Right kidney (tissue), 1 donor: Measurements from ENCODE around the gene NAP1L4.
"Not testable (repeated sequence)": the region's sequence is repeated elsewhere in the genome, so short reads cannot be mapped to it uniquely, and the experiment has no call there.

Experiments
- DNase-seq: peaks from one replicate; pipeline ENCODE4 v3.0.0-alpha.2; 2016

Gene NAP1L4

DNA sequence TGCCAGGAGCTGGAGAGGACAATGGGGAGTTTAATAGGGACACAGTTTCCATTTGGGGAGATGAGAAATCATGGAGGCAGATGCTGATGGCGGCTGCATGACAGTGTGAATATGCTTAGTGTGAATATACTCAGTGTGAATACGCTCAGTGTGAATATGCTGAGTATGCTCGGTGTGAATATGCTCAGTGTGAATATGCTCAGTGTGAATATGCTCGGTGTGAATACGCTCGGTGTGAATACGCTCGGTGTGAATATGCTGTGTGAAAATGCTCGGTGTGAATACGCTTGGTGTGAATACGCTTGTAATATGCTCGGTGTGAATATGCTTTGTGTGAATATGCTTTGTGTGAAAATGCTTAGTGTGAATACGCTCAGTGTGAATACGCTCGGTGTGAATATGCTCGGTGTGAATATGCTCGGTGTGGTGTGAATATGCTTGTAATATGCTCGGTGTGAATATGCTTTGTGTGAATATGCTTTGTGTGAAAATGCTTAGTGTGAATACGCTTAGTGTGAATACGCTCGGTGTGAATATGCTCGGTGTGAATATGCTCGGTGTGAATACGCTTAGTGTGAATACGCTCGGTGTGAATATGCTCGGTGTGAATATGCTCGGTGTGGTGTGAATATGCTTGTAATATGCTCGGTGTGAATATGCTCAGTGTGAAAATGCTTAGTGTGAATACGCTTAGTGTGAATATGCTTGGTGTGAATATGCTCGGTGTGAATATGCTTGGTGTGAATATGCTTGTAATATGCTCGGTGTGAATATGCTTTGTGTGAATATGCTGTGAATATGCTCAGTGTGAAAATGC is 54.3 kb downstream of the NAP1L4 start:
- not testable (repeated sequence) for DNase-seq

GRCh38 chr11:2934611-2935239 is 57.4 kb downstream of the NAP1L4 start:
- DNase-seq, result no peak

- no peak for DNase-seq
These were observed 58.0 kb downstream of the NAP1L4 start for GRCh38 chr11:2934021-2934550.

DNA sequence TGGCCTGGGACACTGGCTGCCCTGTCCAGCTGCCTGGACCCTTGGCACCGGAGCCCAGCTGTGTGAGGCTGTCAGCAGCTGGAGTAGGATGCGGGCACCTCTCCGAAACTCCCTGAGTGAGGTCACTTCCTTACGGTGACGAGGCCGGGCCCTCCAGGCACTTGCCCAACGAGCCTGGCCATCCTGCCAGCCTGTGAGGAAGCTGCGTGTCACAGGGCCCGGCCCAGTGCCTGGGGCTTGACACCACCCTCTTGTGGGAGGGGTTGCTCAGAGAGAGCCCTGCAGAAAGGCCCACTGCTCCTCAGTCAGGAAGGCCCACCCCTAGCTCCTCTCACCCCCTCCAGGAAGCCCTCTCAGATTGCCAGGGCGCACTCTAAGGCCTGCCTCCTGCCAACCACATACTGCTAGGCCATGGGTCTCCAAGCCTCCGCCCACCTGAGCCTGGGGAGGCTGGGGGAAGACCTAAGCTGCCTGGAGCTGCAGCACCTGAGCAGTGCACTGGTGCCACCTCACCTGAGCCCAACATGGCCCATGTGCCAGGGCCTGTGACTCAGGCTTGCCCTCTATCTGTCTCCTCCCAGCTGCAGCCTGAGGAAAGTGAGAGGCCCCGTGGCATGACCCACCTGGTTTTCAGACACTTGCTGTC is 58.6 kb downstream of the NAP1L4 start:
- DNase-seq, result no peak

DNA sequence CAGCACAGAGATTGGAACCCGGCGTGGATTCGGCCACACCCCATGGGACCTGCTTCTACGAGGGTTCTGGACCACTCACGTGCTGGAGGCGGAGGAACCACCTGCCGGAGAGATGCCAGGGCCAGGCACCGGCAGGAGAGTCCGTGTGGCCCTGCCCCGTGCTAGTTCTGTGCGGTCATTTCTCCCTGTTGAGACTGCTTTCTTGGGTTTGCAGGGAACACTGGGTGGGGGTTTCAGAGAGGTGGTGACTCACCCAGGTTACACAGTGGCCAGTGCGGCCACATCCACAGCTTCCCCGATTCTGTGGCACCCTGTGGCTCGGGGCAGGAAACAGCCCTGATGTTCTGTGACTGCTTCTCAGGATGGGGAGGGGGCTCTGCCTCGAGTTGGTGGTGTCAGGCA is 59.3 kb downstream of the NAP1L4 start:
- no peak for DNase-seq

DNA sequence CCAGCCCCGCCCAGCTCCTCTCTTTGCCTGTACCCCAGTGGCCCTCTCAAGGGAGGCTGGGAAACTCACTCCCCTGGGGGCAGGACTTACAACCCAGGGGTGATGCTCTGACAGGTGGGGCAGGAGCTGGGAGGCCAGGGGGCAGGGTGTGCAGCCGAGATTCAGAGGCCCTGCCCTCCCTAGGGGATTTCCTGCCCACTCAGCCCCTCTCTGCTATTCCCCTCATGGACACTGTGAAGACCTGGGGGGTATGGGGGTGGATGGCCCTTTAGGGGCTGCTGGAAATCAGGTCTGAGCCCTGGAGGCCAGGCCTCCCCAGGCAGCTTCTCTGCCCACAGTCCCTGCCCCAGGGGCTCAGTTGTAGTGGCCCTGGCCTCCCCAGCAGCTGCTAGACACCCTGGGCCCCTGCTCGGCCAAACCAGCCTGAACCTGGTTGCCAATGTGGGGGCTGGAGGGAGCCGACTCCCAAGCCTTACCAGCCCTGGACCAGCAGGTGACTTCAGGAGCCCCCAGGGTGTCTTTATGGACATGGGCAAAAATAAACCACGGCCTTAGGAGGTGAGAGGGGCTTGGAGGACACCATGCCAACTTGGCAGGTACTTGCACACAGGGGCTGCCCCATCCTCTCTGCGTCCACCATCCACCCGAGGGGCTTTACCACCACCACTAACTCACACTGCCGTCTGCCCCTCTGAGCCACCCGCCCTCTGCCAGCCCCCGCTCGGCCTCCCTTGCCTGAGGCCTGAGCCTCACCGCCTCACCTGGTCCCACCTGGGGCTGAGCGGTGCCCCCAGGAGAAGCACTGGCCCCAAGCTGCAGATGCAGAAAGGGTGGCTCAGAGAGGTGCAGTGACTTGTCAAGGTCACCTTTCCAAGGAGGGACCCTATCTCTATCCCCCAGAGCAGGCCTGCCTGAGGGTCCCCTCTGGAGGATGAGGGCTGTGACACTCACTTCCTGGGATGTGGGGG is 60.1 kb downstream of the NAP1L4 start:
- no peak for DNase-seq

- DNase-seq, result no peak
These were observed 60.7 kb downstream of the NAP1L4 start for GRCh38 chr11:2931420-2931746.

- peak; percentile 64 for DNase-seq
These were observed 61.3 kb downstream of the NAP1L4 start for GRCh38 chr11:2930704-2931419.

DNA sequence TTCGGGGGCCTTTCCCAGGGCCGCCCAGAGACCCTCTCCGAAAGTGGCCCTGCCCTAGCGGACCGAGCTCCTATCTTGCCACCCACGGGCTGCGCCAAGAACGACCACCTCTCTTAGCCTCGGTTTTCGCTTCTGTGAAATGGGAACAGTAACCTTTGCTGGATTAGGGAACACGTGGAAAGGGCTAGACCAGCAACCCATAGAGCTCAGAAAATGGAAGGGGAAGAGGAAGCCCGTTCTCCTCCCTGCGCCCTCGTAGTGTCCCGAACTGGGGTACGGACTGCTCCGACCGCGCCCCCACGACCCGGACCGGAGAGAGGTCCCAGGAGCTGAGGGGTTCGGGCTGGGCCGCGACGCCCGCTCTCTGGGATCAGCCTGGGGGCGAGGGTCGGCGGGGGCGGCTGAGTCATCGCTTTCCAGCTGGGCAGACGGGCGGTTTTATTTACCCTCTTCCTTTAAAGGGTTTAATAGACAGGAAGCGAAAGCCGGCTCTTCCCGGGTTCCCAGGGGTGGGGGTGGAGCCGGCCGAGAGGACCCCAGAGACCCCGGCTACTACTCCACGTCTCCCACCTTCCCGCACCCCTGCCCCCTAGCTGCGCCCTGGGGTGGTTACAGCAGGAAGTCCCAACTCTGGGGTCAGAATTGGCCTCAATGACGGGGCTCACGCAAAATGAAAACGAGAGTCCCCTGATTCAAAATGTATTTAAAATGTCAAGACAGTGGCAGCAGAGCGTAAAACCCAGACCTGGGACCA is 62.0 kb downstream of the NAP1L4 start:
- DNase-seq, result no peak

DNA sequence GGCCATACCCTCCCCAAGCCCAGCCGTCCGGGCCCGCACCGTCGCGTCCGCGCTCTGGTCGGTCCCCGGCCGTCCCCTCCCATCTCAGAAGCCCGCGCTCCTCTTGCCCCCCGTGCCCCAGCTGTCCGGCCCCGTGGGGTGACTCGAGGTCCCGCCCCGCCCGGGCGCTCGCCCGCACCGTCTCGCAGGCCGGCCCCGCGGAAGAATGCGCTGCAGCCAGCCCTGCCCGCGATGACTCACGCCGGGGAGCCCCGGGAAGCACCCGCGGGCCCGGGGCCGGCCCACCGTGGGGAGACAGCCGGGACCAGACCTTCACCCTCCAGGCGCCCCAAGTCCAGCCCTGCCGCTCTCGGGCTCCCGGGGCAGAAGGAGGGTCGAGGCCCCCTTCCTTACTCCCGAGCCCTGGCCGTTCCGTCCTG is 62.6 kb downstream of the NAP1L4 start:
- DNase-seq, result no peak

DNA sequence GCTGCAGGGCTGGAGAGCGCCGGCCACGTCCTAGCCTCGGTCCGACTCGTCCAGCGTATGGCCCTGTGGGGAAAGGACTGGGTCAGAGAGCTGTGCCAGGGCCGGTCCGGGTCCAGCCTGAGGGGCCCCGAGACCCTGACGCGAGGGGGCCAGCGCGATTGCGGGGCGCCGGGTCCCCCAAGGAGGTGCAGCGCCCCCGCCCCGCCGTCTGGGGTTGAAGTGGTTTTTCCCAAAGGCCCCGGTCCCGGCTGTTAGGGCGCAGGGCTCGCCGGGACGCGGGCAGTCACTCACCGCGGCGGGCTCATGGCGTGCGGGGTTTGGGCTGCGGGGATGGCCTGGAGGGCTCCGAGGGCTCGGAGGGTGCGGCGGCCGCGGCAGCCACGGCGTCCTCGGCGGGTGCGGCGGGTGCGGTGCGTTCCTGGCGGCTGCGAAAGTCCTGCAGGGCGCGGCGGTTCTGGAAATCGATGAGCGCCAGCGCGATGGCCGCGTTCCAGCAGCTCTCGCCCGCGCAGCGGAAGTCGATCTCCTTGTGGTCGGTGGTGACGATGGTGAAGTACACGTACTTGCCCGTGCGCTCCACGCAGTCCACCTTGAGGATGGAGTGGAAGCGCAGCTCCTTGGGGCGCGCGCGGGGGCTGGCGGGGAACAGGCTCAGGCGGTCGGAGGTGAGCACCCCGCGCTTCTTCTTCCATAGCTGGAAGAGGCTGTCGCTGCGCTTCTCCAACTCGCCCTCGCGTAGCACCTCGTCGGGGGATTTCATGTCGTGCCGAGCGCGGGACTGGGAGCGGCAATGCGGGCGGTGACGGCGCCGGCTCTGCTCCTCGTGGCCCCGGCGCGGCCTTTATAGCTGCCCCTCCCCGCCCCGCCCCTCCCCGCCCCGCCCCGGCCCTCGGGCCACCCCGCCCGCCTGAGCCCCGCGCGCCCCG is 63.3 kb downstream of the NAP1L4 start, which contains the start of gene PHLDA2:
Gene PHLDA2, minus strand, starts transcription at position 816 of the 926 bp plus-strand sequence. Its CDS starts 56 bp downstream, at position 760.
- peak; percentile 72 for DNase-seq

GRCh38 chr11:2927851-2928604 is 64.1 kb downstream of the NAP1L4 start:
- DNase-seq, result no peak

GRCh38 chr11:2927121-2927800 is 64.9 kb downstream of the NAP1L4 start:
- DNase-seq, result no peak

GRCh38 chr11:2926611-2927051 is 65.5 kb downstream of the NAP1L4 start:
- DNase-seq, result no peak

DNA sequence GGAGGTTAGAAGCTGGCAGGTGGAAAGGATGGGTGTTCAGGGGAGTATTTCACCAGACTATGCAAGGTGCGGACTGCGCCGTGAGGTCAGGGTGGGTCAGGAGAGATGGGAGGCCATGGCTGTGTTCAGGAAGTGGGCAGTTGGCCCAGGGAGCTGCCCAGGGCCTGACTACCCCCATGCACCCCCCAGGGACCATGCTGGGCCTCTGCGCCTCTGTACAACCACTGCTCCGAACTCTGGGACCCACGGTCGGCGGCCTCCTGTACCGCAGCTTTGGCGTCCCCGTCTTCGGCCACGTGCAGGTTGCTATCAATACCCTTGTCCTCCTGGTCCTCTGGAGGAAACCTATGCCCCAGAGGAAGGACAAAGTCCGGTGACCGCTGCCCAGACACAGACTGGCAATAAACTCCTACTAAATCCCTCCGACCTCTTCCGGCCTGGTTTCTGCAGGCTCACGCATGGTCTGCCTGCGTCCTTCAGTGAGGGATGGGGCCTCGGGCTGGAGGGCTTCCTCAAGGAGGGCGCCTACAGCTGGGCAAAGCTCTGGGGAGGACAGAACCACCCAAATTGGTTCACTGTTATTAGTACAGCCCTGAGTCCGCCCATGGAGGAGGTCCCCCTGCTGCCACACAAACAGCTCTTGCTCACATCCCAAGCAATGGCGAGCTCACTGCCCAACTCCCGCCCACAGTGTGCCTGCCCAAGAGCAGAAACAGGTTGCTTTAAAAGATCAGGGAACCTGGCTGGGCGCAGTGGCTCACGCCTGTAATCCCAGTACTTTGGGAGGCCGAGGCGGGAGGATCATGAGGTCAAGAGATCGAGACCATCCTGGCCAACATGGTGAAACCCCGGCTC is 67.1 kb downstream of the NAP1L4 start:
- DNase-seq, result no peak

DNA sequence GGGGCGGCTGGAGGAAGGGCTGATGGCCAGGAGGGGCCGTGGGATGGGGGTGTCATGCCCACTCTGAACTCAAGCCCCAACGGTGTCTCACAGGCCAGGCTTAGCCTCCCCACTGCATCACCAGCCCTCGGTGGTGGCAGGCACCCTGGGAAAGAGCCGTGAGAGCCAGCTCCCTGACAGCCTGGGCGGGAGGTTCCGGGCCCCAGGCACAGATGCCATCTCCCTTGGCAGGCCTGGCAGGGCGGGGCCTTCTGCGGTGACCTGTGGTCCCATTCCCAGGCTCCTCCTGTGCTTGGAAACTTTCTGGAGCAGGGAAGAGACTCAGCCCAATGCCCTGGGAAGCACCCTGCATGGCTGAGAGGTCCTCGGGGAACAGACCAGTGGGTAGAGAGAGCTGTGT is 67.7 kb downstream of the NAP1L4 start:
- DNase-seq, result no peak
